HG03342 (cell line): ENCODE results near the gene PBXIP1.

Experiments used
- ATAC-seq: cut with Tn5 transposase; IDR thresholded peaks from one replicate; pipeline ENCODE4 v1.9.1; 2021; ENCODE audit warnings: mild to moderate bottlenecking, moderate library complexity; ENCODE audit not compliant: unreplicated experiment

Gene PBXIP1

GRCh38 chr1:154902938-154903566 is 52.8 kb downstream of the PBXIP1 start:
- no peak for ATAC-seq

- ATAC-seq: no peak
Observed at GRCh38 chr1:154901591-154901990, 54.3 kb downstream of the PBXIP1 start.

- no peak for ATAC-seq
Observed at GRCh38 chr1:154899041-154899440, 56.9 kb downstream of the PBXIP1 start.

- no peak for ATAC-seq
Observed at GRCh38 chr1:154896771-154897286, 59.1 kb downstream of the PBXIP1 start.

GRCh38 chr1:154895798-154896197 is 60.1 kb downstream of the PBXIP1 start:
- ATAC-seq: no peak
